HepG2 (cell line): ENCODE results near the gene DNAJC15. TPM values are rescaled to one million over a fixed set of nuclear protein-coding genes. Genes with fewer than 3 reads are reported as not detected.

Experiments used
- ASH2L ChIP-seq: fragments of 300-600, 200-600 bp; sonication (generic); IDR thresholded peaks from 2 replicates; pipeline ENCODE4 v1.7.0; 2017; ENCODE audit warnings: low read depth, mild to moderate bottlenecking, moderate library complexity, mixed read lengths, low read length; ENCODE audit not compliant: insufficient read length
- HNF4A ChIP-seq: sonication (generic); formaldehyde crosslinking; IDR thresholded peaks from 2 replicates; pipeline ENCODE4 v1.4.0; 2020; ENCODE audit warnings: missing genetic modification reagents
- HNRNPLL ChIP-seq: fragments of 200-400 bp; formaldehyde crosslinking; IDR thresholded peaks from 2 replicates; pipeline ENCODE4 v1.6.1; 2017; ENCODE audit warnings: mild to moderate bottlenecking, low read depth, low read length; ENCODE audit not compliant: poor library complexity, severe bottlenecking
- MAFF ChIP-seq: IDR thresholded peaks from 2 replicates; pipeline ENCODE4 v1.6.1; 2011; ENCODE audit warnings: low read depth, low read length, improper control_type of control experiment
- MAFK ChIP-seq, 2 experiments: IDR thresholded peaks in 1 of 2; conservative IDR thresholded peaks in 1 of 2; 2 replicates each; pipeline ENCODE4 v1.6.1; 2011; ENCODE audit warnings: improper control_type of control experiment in 2 of 2, low read length in 2 of 2
- polyA plus RNA-seq, 8 experiments: library from polyadenylated mRNA; depleted of rRNA in 3 of 8; stranded (reverse) in 7 of 8; unstranded in 1 of 8; fragments of >200 nt; fragmentation: Illumina TruSeq in 4 of 8; extraction: Trizol in 4 of 8; gene quantifications; 2 replicates each; pipeline versions ENCODE4 v1.2.1 to v1.2.3, GENCODE V29; 2011 to 2016; ENCODE audit warnings: low read depth in 4 of 8, missing spikeins in 1 of 8, mixed read lengths in 1 of 8; ENCODE audit not compliant: insufficient read depth in 1 of 8
- total RNA-seq, 5 experiments: library from RNA; depleted of rRNA; stranded (reverse); fragments of >200 nt; fragmentation: Illumina TruSeq; extraction: Trizol; gene quantifications; 2 replicates each; pipeline ENCODE4 v1.2.3, GENCODE V29; 2016; ENCODE audit warnings: low read depth in 1 of 5
- TF ChIP-seq, protein P1 (sequence below): sonication (generic); formaldehyde crosslinking; IDR thresholded peaks from 2 replicates; pipeline ENCODE4 v1.4.0; 2020; ENCODE audit warnings: missing genetic modification reagents
- TF ChIP-seq, protein P2 (sequence below): sonication (generic); formaldehyde crosslinking; IDR thresholded peaks from 2 replicates; pipeline ENCODE4 v1.4.0; 2020; ENCODE audit warnings: mild to moderate bottlenecking, low read depth, missing genetic modification reagents
- TF ChIP-seq, protein P3 (sequence below): sonication (generic); formaldehyde crosslinking; IDR thresholded peaks from 2 replicates; pipeline ENCODE4 v1.5.1; 2020; ENCODE audit warnings: mild to moderate bottlenecking, missing genetic modification reagents, moderate library complexity

The DNAJC15 gene
- total and polyA plus RNA-seq, 2 of the 13 experiments (the other 11 are each of a cell fraction or from before 2014, with no cell fraction given) = 23.0 to 31.9 TPM

DNA sequence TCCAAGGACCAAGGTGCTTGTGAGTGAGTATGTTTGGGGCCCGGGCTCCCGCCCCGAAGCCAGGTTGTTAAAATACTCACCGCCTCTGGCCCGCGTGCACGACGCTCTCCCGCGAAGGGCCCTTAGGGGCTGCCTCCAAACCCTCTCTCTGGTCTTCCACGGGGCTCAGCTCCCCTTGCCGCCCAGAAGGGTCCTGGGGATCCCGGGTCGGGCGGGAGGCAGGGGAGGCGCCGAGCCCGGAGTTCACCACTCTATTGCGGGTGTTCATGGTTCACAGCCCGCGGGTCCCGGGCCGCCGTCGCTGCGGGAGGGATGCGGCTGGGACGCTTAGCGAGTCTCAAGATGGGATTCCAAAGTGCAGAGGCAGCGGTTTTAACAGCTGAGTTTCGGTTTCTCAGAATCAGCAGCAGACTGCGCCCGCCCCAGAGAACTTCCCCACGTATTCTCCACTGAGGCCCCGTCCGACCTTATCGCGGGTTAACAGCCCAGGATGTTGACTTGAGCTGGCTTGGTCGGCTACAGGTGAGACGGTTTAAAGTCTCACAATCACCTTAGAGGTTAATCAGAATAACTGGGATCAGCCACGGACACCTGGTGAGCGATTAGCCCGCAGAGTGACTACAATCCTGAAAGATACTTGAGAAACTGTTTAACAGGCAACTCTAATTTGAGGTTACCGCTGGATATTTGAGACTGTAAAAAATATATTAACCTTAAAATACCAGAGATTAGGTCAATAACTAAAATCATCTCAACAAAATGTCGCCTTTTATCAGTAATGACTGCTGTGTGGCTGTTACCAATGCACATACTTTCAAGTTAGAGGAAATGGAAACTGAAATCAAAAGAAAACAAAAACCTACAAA, 31.3 kb upstream of the DNAJC15 start, which contains the start of gene EPSTI1 (continued):
- TF ChIP-seq, protein P1, sequence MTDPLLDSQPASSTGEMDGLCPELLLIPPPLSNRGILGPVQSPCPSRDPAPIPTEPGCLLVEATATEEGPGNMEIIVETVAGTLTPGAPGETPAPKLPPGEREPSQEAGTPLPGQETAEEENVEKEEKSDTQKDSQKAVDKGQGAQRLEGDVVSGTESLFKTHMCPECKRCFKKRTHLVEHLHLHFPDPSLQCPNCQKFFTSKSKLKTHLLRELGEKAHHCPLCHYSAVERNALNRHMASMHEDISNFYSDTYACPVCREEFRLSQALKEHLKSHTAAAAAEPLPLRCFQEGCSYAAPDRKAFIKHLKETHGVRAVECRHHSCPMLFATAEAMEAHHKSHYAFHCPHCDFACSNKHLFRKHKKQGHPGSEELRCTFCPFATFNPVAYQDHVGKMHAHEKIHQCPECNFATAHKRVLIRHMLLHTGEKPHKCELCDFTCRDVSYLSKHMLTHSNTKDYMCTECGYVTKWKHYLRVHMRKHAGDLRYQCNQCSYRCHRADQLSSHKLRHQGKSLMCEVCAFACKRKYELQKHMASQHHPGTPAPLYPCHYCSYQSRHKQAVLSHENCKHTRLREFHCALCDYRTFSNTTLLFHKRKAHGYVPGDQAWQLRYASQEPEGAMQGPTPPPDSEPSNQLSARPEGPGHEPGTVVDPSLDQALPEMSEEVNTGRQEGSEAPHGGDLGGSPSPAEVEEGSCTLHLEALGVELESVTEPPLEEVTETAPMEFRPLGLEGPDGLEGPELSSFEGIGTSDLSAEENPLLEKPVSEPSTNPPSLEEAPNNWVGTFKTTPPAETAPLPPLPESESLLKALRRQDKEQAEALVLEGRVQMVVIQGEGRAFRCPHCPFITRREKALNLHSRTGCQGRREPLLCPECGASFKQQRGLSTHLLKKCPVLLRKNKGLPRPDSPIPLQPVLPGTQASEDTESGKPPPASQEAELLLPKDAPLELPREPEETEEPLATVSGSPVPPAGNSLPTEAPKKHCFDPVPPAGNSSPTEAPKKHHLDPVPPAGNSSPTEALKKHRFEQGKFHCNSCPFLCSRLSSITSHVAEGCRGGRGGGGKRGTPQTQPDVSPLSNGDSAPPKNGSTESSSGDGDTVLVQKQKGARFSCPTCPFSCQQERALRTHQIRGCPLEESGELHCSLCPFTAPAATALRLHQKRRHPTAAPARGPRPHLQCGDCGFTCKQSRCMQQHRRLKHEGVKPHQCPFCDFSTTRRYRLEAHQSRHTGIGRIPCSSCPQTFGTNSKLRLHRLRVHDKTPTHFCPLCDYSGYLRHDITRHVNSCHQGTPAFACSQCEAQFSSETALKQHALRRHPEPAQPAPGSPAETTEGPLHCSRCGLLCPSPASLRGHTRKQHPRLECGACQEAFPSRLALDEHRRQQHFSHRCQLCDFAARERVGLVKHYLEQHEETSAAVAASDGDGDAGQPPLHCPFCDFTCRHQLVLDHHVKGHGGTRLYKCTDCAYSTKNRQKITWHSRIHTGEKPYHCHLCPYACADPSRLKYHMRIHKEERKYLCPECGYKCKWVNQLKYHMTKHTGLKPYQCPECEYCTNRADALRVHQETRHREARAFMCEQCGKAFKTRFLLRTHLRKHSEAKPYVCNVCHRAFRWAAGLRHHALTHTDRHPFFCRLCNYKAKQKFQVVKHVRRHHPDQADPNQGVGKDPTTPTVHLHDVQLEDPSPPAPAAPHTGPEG = peak; percentile 70; the same call in 1 of the 2 replicates
- TF ChIP-seq, protein P2, sequence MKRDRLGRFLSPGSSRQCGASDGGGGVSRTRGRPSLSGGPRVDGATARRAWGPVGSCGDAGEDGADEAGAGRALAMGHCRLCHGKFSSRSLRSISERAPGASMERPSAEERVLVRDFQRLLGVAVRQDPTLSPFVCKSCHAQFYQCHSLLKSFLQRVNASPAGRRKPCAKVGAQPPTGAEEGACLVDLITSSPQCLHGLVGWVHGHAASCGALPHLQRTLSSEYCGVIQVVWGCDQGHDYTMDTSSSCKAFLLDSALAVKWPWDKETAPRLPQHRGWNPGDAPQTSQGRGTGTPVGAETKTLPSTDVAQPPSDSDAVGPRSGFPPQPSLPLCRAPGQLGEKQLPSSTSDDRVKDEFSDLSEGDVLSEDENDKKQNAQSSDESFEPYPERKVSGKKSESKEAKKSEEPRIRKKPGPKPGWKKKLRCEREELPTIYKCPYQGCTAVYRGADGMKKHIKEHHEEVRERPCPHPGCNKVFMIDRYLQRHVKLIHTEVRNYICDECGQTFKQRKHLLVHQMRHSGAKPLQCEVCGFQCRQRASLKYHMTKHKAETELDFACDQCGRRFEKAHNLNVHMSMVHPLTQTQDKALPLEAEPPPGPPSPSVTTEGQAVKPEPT = no peak
- TF ChIP-seq, protein P3, sequence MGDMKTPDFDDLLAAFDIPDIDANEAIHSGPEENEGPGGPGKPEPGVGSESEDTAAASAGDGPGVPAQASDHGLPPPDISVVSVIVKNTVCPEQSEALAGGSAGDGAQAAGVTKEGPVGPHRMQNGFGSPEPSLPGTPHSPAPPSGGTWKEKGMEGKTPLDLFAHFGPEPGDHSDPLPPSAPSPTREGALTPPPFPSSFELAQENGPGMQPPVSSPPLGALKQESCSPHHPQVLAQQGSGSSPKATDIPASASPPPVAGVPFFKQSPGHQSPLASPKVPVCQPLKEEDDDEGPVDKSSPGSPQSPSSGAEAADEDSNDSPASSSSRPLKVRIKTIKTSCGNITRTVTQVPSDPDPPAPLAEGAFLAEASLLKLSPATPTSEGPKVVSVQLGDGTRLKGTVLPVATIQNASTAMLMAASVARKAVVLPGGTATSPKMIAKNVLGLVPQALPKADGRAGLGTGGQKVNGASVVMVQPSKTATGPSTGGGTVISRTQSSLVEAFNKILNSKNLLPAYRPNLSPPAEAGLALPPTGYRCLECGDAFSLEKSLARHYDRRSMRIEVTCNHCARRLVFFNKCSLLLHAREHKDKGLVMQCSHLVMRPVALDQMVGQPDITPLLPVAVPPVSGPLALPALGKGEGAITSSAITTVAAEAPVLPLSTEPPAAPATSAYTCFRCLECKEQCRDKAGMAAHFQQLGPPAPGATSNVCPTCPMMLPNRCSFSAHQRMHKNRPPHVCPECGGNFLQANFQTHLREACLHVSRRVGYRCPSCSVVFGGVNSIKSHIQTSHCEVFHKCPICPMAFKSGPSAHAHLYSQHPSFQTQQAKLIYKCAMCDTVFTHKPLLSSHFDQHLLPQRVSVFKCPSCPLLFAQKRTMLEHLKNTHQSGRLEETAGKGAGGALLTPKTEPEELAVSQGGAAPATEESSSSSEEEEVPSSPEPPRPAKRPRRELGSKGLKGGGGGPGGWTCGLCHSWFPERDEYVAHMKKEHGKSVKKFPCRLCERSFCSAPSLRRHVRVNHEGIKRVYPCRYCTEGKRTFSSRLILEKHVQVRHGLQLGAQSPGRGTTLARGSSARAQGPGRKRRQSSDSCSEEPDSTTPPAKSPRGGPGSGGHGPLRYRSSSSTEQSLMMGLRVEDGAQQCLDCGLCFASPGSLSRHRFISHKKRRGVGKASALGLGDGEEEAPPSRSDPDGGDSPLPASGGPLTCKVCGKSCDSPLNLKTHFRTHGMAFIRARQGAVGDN (CRISPR knock-in tag) = peak; percentile 53
- TF ChIP-seq MAFK (conservative IDR thresholded peaks at IDR 0.05 in 1 of 2, IDR thresholded peaks at IDR 0.05 in 1 of 2; ENCODE audit: low read length in 2 of 2) = peak; percentile 68 to 69
- TF ChIP-seq HNRNPLL = peak; percentile 51
- TF ChIP-seq ASH2L = peak; percentile 25
- peak; percentile 45; the same call in 1 of the 2 replicates for TF ChIP-seq MAFF
- TF ChIP-seq HNF4A (CRISPR knock-in tag) = 0 out of 2 replicates have a peak, but pooled peaks have one; percentile 13
